ENCODE measurements around the gene NRAS. TPM values are rescaled to one million over a fixed set of nuclear protein-coding genes. Genes with fewer than 3 reads are reported as not detected.

Gene NRAS
- polyA plus RNA-seq, 1 of the 3 experiments (the other 2 are of a cell fraction) = 15.9 TPM

DNA sequence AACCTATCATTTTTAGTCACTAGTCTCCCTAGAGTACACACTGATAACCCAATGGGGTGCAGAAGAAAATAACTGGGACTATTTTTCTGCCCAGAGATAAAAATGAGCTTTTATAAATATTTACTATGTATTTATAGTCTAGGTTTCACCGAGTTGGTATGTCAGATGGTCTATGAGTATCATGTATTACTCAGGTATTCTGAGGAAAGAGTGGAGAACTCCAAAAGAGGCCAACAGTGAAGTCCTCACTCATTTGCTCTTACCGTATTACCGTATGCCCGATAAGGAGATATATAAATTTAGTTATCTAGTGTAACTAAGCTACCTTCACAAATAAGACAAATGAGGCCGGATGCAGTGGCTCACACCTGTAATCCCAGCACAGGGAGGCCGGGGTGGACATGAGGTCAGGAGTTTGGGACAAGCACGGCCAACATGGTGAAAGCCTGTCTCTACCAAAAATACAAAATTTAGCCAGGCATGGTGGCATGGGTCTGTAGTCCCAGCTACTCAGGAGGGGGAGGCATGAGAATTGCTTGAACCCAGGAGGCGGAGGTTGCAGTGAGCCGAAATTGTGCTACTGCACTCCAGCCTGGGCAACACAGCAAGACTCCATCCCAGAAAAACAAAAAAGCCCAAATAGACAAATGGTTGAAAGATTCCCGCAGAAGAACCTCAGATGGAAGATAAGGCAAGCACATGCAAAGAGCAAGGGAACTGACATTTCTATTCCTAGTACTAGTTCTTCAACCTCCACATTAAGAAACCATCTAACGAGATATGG lies 25.6 kb upstream of the NRAS start (continued):
- TF ChIP-seq, protein P1, sequence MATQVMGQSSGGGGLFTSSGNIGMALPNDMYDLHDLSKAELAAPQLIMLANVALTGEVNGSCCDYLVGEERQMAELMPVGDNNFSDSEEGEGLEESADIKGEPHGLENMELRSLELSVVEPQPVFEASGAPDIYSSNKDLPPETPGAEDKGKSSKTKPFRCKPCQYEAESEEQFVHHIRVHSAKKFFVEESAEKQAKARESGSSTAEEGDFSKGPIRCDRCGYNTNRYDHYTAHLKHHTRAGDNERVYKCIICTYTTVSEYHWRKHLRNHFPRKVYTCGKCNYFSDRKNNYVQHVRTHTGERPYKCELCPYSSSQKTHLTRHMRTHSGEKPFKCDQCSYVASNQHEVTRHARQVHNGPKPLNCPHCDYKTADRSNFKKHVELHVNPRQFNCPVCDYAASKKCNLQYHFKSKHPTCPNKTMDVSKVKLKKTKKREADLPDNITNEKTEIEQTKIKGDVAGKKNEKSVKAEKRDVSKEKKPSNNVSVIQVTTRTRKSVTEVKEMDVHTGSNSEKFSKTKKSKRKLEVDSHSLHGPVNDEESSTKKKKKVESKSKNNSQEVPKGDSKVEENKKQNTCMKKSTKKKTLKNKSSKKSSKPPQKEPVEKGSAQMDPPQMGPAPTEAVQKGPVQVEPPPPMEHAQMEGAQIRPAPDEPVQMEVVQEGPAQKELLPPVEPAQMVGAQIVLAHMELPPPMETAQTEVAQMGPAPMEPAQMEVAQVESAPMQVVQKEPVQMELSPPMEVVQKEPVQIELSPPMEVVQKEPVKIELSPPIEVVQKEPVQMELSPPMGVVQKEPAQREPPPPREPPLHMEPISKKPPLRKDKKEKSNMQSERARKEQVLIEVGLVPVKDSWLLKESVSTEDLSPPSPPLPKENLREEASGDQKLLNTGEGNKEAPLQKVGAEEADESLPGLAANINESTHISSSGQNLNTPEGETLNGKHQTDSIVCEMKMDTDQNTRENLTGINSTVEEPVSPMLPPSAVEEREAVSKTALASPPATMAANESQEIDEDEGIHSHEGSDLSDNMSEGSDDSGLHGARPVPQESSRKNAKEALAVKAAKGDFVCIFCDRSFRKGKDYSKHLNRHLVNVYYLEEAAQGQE (IDR thresholded peaks at IDR 0.05; ENCODE audit: low read depth, low read length) = no peak
- TF ChIP-seq RXRA (IDR thresholded peaks at IDR 0.05; ENCODE audit: borderline replicate concordance, low read depth) = no peak
- TF ChIP-seq USF1 (IDR thresholded peaks at IDR 0.05; ENCODE audit: borderline replicate concordance, low read depth) = no peak
- TF ChIP-seq GATA2 (CRISPR knock-in tag; IDR thresholded peaks at IDR 0.05) = no peak
- no peak for TF ChIP-seq RAD21 (IDR thresholded peaks at IDR 0.05; ENCODE audit: low read length)
- no peak for TF ChIP-seq FOSL2 (IDR thresholded peaks at IDR 0.05; ENCODE audit: borderline replicate concordance, low read depth)
- TF ChIP-seq RCOR1 (IDR thresholded peaks at IDR 0.05; ENCODE audit: low read length) = no peak
- TF ChIP-seq FOXJ3 (CRISPR knock-in tag; IDR thresholded peaks at IDR 0.05) = no peak
- TF ChIP-seq NRF1 (IDR thresholded peaks at IDR 0.05; ENCODE audit: low read depth, low read length) = no peak
- no peak for TF ChIP-seq EP300 (IDR thresholded peaks at IDR 0.05; ENCODE audit: borderline replicate concordance in 1 of 2, low read depth in 1 of 2, low read length in 1 of 2)

- Histone ChIP-seq H3K4me1 (ENCODE audit: control insufficient read depth in 1 of 2, insufficient read depth in 2 of 2, low read depth in 1 of 2, low read length in 1 of 2) (no peaks in the 10 kb centered on the region), H3K9me3 (no peaks in the 10 kb centered on the region), H3K4me3 (ENCODE audit: low read depth in 2 of 2, low read length in 1 of 2) (no peak overlapping the region), H3K36me3 (replicated peaks in 1 of 2; ENCODE audit: control insufficient read depth in 1 of 2, insufficient read depth in 2 of 2, low read length in 1 of 2) (peaks cover 75 to 85% of the 10 kb centered on the region in 2 experiments), H3K27ac (ENCODE audit: low read depth in 2 of 2, low read length in 1 of 2) (no peak overlapping the region), H3K79me2 (ENCODE audit: insufficient read depth) (peaks cover 94% of the 10 kb centered on the region), H3K9me2 (no peaks in the 10 kb centered on the region), H3K27me3 (ENCODE audit: insufficient read depth) (no peaks in the 10 kb centered on the region), H3K4me2 (no peak overlapping the region), H3F3A (replicated peaks; ENCODE audit: insufficient read depth) (peaks cover 4% of the 10 kb centered on the region), H4K20me1 (ENCODE audit: insufficient read depth) (peaks cover 73% of the 10 kb centered on the region), H3K9ac (no peak overlapping the region), H2AFZ (ENCODE audit: low read depth) (no peak overlapping the region)
- ChIA-PET POLR2A (no interaction called here), CTCF (no interaction called here)
- no peak for DNase-seq
- 96% methylated on average over 1 of the region's 1 CpG for WGBS (ENCODE audit: low lambda C conversion rate)
- TF ChIP-seq, protein P2, sequence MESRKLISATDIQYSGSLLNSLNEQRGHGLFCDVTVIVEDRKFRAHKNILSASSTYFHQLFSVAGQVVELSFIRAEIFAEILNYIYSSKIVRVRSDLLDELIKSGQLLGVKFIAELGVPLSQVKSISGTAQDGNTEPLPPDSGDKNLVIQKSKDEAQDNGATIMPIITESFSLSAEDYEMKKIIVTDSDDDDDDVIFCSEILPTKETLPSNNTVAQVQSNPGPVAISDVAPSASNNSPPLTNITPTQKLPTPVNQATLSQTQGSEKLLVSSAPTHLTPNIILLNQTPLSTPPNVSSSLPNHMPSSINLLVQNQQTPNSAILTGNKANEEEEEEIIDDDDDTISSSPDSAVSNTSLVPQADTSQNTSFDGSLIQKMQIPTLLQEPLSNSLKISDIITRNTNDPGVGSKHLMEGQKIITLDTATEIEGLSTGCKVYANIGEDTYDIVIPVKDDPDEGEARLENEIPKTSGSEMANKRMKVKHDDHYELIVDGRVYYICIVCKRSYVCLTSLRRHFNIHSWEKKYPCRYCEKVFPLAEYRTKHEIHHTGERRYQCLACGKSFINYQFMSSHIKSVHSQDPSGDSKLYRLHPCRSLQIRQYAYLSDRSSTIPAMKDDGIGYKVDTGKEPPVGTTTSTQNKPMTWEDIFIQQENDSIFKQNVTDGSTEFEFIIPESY (IDR thresholded peaks at IDR 0.05; ENCODE audit: borderline replicate concordance, low read depth) = no peak
- no peak for TF ChIP-seq USF2 (IDR thresholded peaks at IDR 0.05; ENCODE audit: borderline replicate concordance, low read depth, low read length)
- TF ChIP-seq FOXM1 (IDR thresholded peaks at IDR 0.05; ENCODE audit: low read depth) = no peak
- no peak for TF ChIP-seq IRF3 (IDR thresholded peaks at IDR 0.05; ENCODE audit: low read depth, low read length)
- no peak for TF ChIP-seq NFIC (IDR thresholded peaks at IDR 0.05; ENCODE audit: borderline replicate concordance)
- TF ChIP-seq, protein P3, sequence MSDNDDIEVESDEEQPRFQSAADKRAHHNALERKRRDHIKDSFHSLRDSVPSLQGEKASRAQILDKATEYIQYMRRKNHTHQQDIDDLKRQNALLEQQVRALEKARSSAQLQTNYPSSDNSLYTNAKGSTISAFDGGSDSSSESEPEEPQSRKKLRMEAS (IDR thresholded peaks at IDR 0.05; ENCODE audit: low read depth) = no peak
- no peak for TF ChIP-seq EP300 (IDR thresholded peaks at IDR 0.05; ENCODE audit: borderline replicate concordance in 1 of 2, low read depth in 1 of 2, low read length in 1 of 2)
- no peak for TF ChIP-seq GABPA (IDR thresholded peaks at IDR 0.05; ENCODE audit: low read depth)
- TF ChIP-seq EZH2phosphoT487 (IDR thresholded peaks at IDR 0.05; ENCODE audit: borderline replicate concordance, low read depth) = no peak
- TF ChIP-seq RAD21 (IDR thresholded peaks at IDR 0.05; ENCODE audit: low read length) = no peak
These were observed 23.8 kb upstream of the NRAS start for GRCh38 chr1:114740331-114740730.

Data from SK-N-SH (cell line).